Mammary epithelial cell (primary cell): ENCODE data around the gene GRIPAP1.

Source experiments
- CTCF ChIP-seq, 2 donors: IDR thresholded peaks in 1 of 2; conservative IDR thresholded peaks in 1 of 2; 2 replicates each; pipeline ENCODE4 v1.5.1; 2011 to 2012; ENCODE audit warnings: inconsistent platforms in 2 of 2, low read length in 2 of 2, mild to moderate bottlenecking in 2 of 2, control low read depth in 1 of 2, low read depth in 1 of 2; ENCODE audit not compliant: insufficient read depth in 1 of 2; ENCODE audit errors: extremely low read depth in 1 of 2
- EZH2 ChIP-seq: IDR thresholded peaks from 2 replicates; pipeline ENCODE4 v1.6.1; 2012; ENCODE audit warnings: low read length, inconsistent platforms, borderline replicate concordance

- TF ChIP-seq EZH2 (no peak), CTCF (conservative IDR thresholded peaks at IDR 0.05 in 1 of 2, IDR thresholded peaks at IDR 0.05 in 1 of 2; ENCODE audit: extremely low read depth in 1 of 2, insufficient read depth in 1 of 2, low read depth in 1 of 2, low read length in 2 of 2) (no peak)
These were observed 20.9 kb downstream of the GRIPAP1 start for GRCh38 chrX:48981178-48981577.
